Measurements from ENCODE around the gene KDM1A. TPM values are rescaled to one million over a fixed set of nuclear protein-coding genes. Genes with fewer than 3 reads are reported as not detected.
"Not testable (repeated sequence)": the region's sequence is repeated elsewhere in the genome, so short reads cannot be mapped to it uniquely, and the experiment has no call there.

KDM1A gene
- total RNA-seq, 2 donors from 2014 or later: 23.4 to 44.1 TPM

DNA sequence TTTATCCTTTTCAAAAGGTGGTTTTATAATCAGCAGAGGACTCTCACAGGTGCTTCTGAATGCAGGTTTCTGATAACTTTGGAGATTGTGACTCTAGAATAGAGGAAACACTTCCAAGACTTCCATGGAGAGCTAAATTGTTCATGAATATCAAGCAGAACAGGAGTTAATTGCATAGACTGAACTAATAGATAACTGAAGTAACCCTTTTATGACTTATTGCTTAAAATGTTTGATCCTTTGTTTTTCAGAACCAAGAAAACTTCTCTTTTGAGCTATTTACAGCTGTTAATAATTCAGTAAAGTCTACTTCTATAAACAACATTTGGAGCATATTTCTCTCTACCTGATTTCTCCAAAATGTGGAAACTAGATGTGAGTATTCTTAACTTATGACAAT, 23.5 kb upstream of the KDM1A start:
- Histone ChIP-seq H3K4me3 (no peak overlapping the region), H3K4me1 (ENCODE audit: control insufficient read depth in 1 of 2, low read depth in 2 of 2) (no peaks in the 10 kb centered on the region), H3K27ac (no peak overlapping the region), H3K36me3 (no peaks in the 10 kb centered on the region), H3K27me3 (replicated peaks; ENCODE audit: insufficient read depth) (no peaks in the 10 kb centered on the region), H3K9me3 (peaks cover 5% of the 10 kb centered on the region)
- DNase-seq (ENCODE audit: low spot score) (no peak), ATAC-seq (ENCODE audit: insufficient number of reproducible peaks, low FRiP score, low read depth) (no peak)
- TF ChIP-seq, protein P1, sequence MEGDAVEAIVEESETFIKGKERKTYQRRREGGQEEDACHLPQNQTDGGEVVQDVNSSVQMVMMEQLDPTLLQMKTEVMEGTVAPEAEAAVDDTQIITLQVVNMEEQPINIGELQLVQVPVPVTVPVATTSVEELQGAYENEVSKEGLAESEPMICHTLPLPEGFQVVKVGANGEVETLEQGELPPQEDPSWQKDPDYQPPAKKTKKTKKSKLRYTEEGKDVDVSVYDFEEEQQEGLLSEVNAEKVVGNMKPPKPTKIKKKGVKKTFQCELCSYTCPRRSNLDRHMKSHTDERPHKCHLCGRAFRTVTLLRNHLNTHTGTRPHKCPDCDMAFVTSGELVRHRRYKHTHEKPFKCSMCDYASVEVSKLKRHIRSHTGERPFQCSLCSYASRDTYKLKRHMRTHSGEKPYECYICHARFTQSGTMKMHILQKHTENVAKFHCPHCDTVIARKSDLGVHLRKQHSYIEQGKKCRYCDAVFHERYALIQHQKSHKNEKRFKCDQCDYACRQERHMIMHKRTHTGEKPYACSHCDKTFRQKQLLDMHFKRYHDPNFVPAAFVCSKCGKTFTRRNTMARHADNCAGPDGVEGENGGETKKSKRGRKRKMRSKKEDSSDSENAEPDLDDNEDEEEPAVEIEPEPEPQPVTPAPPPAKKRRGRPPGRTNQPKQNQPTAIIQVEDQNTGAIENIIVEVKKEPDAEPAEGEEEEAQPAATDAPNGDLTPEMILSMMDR (IDR thresholded peaks at IDR 0.05): no peak

DNA sequence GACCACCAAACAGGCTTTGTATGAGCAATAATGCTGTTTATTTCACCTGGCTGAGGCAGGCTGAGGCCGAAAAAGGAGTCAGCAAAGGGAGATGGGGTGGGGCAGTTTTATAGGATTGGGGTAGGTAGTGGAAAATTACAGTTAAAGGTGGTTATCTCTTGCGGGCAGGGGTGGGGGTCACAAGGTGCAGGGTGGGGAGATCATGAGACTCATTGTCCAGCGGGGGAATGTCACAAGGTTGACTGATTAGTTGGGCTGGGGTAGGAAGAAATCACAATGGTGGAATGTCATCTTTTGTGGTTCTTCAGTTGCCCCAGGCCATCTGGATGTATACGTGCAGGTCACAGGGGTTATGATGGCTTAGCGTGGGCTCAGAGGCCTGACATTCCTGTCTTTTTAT, 21.7 kb upstream of the KDM1A start:
- H3K27ac ChIP-seq; H3K4me3 ChIP-seq; ATAC-seq (ENCODE audit: insufficient number of reproducible peaks, low FRiP score, low read depth); DNase-seq (ENCODE audit: low spot score); H3K9me3 ChIP-seq; H3K4me1 ChIP-seq (ENCODE audit: control insufficient read depth in 1 of 2, low read depth in 2 of 2); H3K36me3 ChIP-seq; H3K27me3 ChIP-seq (replicated peaks; ENCODE audit: insufficient read depth): not testable (repeated sequence)

DNA sequence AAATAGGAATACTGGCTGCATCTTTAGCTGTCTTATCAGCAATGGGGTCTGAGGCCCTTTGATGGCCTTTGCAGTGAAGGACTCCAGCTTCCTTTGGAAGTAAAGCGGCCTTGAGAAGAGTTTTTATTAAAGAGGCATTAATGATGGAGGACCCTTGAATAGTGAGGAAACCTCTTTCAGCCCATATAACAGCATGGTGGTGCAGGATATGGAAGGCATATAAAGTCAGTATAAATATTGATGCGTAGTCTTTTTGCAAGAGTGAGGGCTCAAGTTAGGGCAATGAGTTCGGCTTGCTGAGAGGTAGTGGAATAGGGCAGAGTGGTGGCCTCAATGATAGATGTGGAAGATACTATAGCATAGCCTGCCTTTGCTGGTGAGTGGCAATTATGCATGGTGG, 19.1 kb upstream of the KDM1A start:
- not testable (repeated sequence) for H3K36me3 ChIP-seq; H3K9me3 ChIP-seq; H3K4me3 ChIP-seq; H3K27me3 ChIP-seq (replicated peaks; ENCODE audit: insufficient read depth); ATAC-seq (ENCODE audit: insufficient number of reproducible peaks, low FRiP score, low read depth); H3K27ac ChIP-seq; DNase-seq (ENCODE audit: low spot score); H3K4me1 ChIP-seq (ENCODE audit: control insufficient read depth in 1 of 2, low read depth in 2 of 2)

DNA sequence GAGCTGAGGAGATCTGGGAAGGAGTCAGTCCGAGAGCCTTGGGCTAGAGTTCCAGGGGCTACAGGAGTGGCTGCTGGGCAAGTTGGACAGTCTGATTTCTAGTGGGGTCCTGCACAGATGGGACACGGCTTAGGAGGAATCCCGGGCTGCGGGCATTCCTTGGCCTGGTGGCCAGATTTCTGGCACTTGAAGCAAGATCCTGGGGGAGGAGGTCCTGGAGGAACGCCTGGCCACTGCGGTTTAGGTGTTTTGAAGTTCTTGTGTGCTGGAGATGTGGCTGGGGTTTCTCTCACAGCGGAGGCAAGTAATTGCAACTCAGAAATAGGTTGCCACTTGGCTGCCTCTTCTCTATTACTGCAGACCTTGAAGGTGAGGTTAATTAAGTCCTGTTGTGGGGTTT, 17.1 kb upstream of the KDM1A start:
- not testable (repeated sequence) for H3K36me3 ChIP-seq; DNase-seq (ENCODE audit: low spot score); ATAC-seq (ENCODE audit: insufficient number of reproducible peaks, low FRiP score, low read depth)

DNA sequence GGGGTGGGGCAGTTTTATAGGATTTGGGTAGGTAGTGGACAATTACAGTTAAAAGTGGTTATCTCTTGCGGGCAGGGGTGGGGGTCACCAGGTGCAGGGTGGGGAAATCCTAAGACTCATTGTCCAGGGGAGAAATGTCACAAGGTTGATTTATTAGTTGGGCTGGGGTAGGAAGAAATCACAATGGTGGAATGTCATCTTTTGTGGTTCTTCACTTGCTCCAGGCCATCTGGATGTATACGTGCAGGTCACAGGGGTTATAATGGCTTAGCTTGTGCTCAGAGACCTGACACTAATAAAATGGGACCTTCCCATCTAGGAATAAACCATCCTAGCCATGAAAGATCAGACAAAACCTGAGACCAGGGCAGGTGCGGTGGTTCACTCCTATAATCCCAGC, 15.2 kb upstream of the KDM1A start:
- Histone ChIP-seq H3K27ac (no peak overlapping the region), H3K36me3 (no peaks in the 10 kb centered on the region), H3K9me3 (peaks cover 5% of the 10 kb centered on the region), H3K4me1 (ENCODE audit: control insufficient read depth in 1 of 2, low read depth in 2 of 2) (no peaks in the 10 kb centered on the region), H3K27me3 (replicated peaks; ENCODE audit: insufficient read depth) (no peaks in the 10 kb centered on the region), H3K4me3 (no peak overlapping the region)
- DNase-seq (ENCODE audit: low spot score): no peak
- no peak for ATAC-seq (ENCODE audit: insufficient number of reproducible peaks, low FRiP score, low read depth)
- TF ChIP-seq, protein P1 (IDR thresholded peaks at IDR 0.05): no peak

More for the DNA sequence above, 17.1 kb upstream of the KDM1A start:
- not testable (repeated sequence) for H3K27ac ChIP-seq; H3K4me3 ChIP-seq; H3K27me3 ChIP-seq (replicated peaks; ENCODE audit: insufficient read depth); H3K4me1 ChIP-seq (ENCODE audit: control insufficient read depth in 1 of 2, low read depth in 2 of 2); H3K9me3 ChIP-seq

DNA sequence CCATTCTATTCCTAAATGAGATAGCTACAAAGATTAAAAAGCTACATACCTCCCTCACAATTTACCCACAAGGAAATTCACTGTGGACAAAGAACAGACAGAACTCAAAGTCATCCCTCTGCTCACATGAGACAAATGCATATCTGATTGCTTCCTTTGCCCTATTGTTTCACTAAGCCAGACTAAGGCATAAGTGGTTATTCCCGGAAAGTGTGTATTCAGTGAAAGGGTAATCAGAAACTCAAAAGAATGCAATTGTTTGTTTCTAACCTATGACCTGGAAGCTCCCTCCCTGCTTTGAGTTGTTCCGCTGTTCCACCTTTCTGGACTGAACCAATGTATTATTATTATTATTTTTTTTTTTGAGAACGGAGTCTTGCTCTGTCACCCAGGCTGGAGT, 14.5 kb upstream of the KDM1A start:
- H3K27me3 ChIP-seq (replicated peaks; ENCODE audit: insufficient read depth); DNase-seq (ENCODE audit: low spot score); H3K4me3 ChIP-seq; H3K9me3 ChIP-seq; ATAC-seq (ENCODE audit: insufficient number of reproducible peaks, low FRiP score, low read depth); H3K4me1 ChIP-seq (ENCODE audit: control insufficient read depth in 1 of 2, low read depth in 2 of 2); H3K36me3 ChIP-seq; H3K27ac ChIP-seq: not testable (repeated sequence)

DNA sequence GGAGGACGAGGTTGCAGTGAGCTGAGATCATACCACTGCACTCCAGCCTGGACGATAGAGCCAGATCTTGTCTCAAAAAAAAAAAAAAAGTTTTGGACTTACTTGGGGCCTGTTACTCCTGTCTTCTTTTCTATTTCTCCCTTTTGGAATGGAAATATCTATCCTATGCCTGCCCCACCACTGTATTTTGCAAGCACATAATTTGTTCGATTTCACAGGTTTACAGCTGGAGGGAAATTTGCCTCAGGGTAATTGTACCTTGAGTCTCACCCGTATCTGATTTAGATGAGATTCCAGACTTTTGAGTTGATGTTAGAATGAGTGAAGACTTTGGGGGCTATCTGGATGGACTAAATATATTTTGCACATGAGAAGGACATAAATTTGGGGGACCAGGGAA, 12.2 kb upstream of the KDM1A start:
- no peaks in the 10 kb centered on the region for H3K9me3 ChIP-seq
- TF ChIP-seq, protein P1 (IDR thresholded peaks at IDR 0.05): no peak

More for the DNA sequence above, 12.2 kb upstream of the KDM1A start:
- no peak for ATAC-seq (ENCODE audit: insufficient number of reproducible peaks, low FRiP score, low read depth)
- no peak for DNase-seq (ENCODE audit: low spot score)
- no peak overlapping the region for H3K27ac ChIP-seq
- H3K36me3 ChIP-seq: no peaks in the 10 kb centered on the region
- H3K27me3 ChIP-seq (replicated peaks; ENCODE audit: insufficient read depth): no peaks in the 10 kb centered on the region
- no peak overlapping the region for H3K4me3 ChIP-seq
- no peaks in the 10 kb centered on the region for H3K4me1 ChIP-seq (ENCODE audit: control insufficient read depth in 1 of 2, low read depth in 2 of 2)

All from thoracic aorta (tissue), 2 donors.